ENCODE results near the gene PTPRD. TPM values are rescaled to one million over a fixed set of nuclear protein-coding genes. Genes with fewer than 3 reads are reported as not detected.

Gene PTPRD
- total RNA-seq, 1 experiment from 2014 or later = 79.4 TPM

- Histone ChIP-seq H3K4me1 (no peaks in the 10 kb centered on the region), H3K4me3 (no peak overlapping the region), H3K27ac (no peak overlapping the region), H3K27me3 (no peaks in the 10 kb centered on the region), H3K9me3 (replicated peaks) (no peaks in the 10 kb centered on the region), H3K36me3 (peaks cover 4% of the 10 kb centered on the region; the same call in 1 of the 2 replicates)
- DNase-seq = no peak
Measured at GRCh38 chr9:8474937-8475336, 2137.9 kb downstream of the PTPRD start.

GRCh38 chr9:8473244-8474020, 2139.4 kb downstream of the PTPRD start:
- Histone ChIP-seq H3K36me3 (peaks cover 4% of the 10 kb centered on the region; the same call in 1 of the 2 replicates), H3K27ac (no peak overlapping the region), H3K4me3 (no peak overlapping the region), H3K9me3 (replicated peaks) (no peaks in the 10 kb centered on the region), H3K27me3 (no peaks in the 10 kb centered on the region), H3K4me1 (no peaks in the 10 kb centered on the region)
- DNase-seq = no peak

- Histone ChIP-seq H3K4me3 (no peak overlapping the region), H3K4me1 (no peaks in the 10 kb centered on the region), H3K27me3 (no peaks in the 10 kb centered on the region), H3K36me3 (peaks cover 9% of the 10 kb centered on the region), H3K27ac (no peak overlapping the region), H3K9me3 (replicated peaks) (no peaks in the 10 kb centered on the region)
- DNase-seq = no peak
Measured at GRCh38 chr9:8468045-8468637, 2144.7 kb downstream of the PTPRD start.

- peaks cover 10% of the 10 kb centered on the region for H3K36me3 ChIP-seq
- no peak overlapping the region for H3K4me3 ChIP-seq
- no peaks in the 10 kb centered on the region for H3K4me1 ChIP-seq
- DNase-seq = no peak
- no peaks in the 10 kb centered on the region for H3K9me3 ChIP-seq (replicated peaks)
- no peaks in the 10 kb centered on the region for H3K27me3 ChIP-seq
- H3K27ac ChIP-seq = no peak overlapping the region
Measured at GRCh38 chr9:8457816-8458215, 2155.0 kb downstream of the PTPRD start.

- no peak overlapping the region for H3K4me3 ChIP-seq
- no peaks in the 10 kb centered on the region for H3K9me3 ChIP-seq (replicated peaks)
- H3K27me3 ChIP-seq = no peaks in the 10 kb centered on the region
- peaks cover 10% of the 10 kb centered on the region for H3K36me3 ChIP-seq
- H3K4me1 ChIP-seq = no peaks in the 10 kb centered on the region
- H3K27ac ChIP-seq = no peak overlapping the region
- DNase-seq = no peak
Measured at GRCh38 chr9:8457055-8457454, 2155.7 kb downstream of the PTPRD start.

GRCh38 chr9:8456344-8456743, 2156.5 kb downstream of the PTPRD start:
- no peak for DNase-seq
- Histone ChIP-seq H3K4me1 (no peaks in the 10 kb centered on the region), H3K27ac (no peak overlapping the region), H3K27me3 (no peaks in the 10 kb centered on the region), H3K36me3 (peaks cover 10% of the 10 kb centered on the region), H3K4me3 (no peak overlapping the region), H3K9me3 (replicated peaks) (no peaks in the 10 kb centered on the region)

- no peaks in the 10 kb centered on the region for H3K9me3 ChIP-seq (replicated peaks)
- H3K4me1 ChIP-seq = no peaks in the 10 kb centered on the region
- peaks cover 7% of the 10 kb centered on the region for H3K36me3 ChIP-seq
- no peaks in the 10 kb centered on the region for H3K27me3 ChIP-seq
- no peak overlapping the region for H3K4me3 ChIP-seq
- DNase-seq = no peak
- no peak overlapping the region for H3K27ac ChIP-seq
Measured at GRCh38 chr9:8450810-8451545, 2161.8 kb downstream of the PTPRD start.

GRCh38 chr9:8448226-8448625, 2164.6 kb downstream of the PTPRD start:
- H3K27ac ChIP-seq = no peak overlapping the region
- H3K27me3 ChIP-seq = no peaks in the 10 kb centered on the region
- DNase-seq = no peak
- H3K4me1 ChIP-seq = no peaks in the 10 kb centered on the region
- peaks cover 10% of the 10 kb centered on the region for H3K36me3 ChIP-seq
- no peak overlapping the region for H3K4me3 ChIP-seq
- no peaks in the 10 kb centered on the region for H3K9me3 ChIP-seq (replicated peaks)

GRCh38 chr9:8447601-8448000, 2165.2 kb downstream of the PTPRD start:
- Histone ChIP-seq H3K4me3 (no peak overlapping the region), H3K27me3 (no peaks in the 10 kb centered on the region), H3K36me3 (peaks cover 10% of the 10 kb centered on the region), H3K4me1 (no peaks in the 10 kb centered on the region), H3K27ac (no peak overlapping the region), H3K9me3 (replicated peaks) (no peaks in the 10 kb centered on the region)
- no peak for DNase-seq

GRCh38 chr9:8437876-8438275, 2174.9 kb downstream of the PTPRD start:
- H3K36me3 ChIP-seq = peaks cover 2% of the 10 kb centered on the region; the same call in 1 of the 2 replicates
- no peaks in the 10 kb centered on the region for H3K4me1 ChIP-seq
- H3K9me3 ChIP-seq (replicated peaks) = no peaks in the 10 kb centered on the region
- H3K4me3 ChIP-seq = no peak overlapping the region
- no peaks in the 10 kb centered on the region for H3K27me3 ChIP-seq
- peak in 1 of 2 experiments; percentile 2 for DNase-seq
- no peak overlapping the region for H3K27ac ChIP-seq

GRCh38 chr9:8437259-8437658, 2175.5 kb downstream of the PTPRD start:
- no peaks in the 10 kb centered on the region for H3K9me3 ChIP-seq (replicated peaks)
- H3K36me3 ChIP-seq = peaks cover 2% of the 10 kb centered on the region; the same call in 1 of the 2 replicates
- DNase-seq = no peak
- no peaks in the 10 kb centered on the region for H3K27me3 ChIP-seq
- no peaks in the 10 kb centered on the region for H3K4me1 ChIP-seq
- no peak overlapping the region for H3K27ac ChIP-seq
- no peak overlapping the region for H3K4me3 ChIP-seq

GRCh38 chr9:8436786-8437185, 2176.0 kb downstream of the PTPRD start:
- DNase-seq = no peak
- H3K4me1 ChIP-seq = no peaks in the 10 kb centered on the region
- no peak overlapping the region for H3K27ac ChIP-seq
- no peaks in the 10 kb centered on the region for H3K27me3 ChIP-seq
- H3K36me3 ChIP-seq = peaks cover 2% of the 10 kb centered on the region; the same call in 1 of the 2 replicates
- H3K9me3 ChIP-seq (replicated peaks) = no peaks in the 10 kb centered on the region
- no peak overlapping the region for H3K4me3 ChIP-seq

GRCh38 chr9:8434621-8435020, 2178.2 kb downstream of the PTPRD start:
- no peak overlapping the region for H3K27ac ChIP-seq
- no peaks in the 10 kb centered on the region for H3K4me1 ChIP-seq
- H3K36me3 ChIP-seq = 0 out of 2 replicates have a peak, but pooled peaks cover 2% of the 10 kb centered on the region
- no peaks in the 10 kb centered on the region for H3K27me3 ChIP-seq
- DNase-seq = no peak
- H3K4me3 ChIP-seq = no peak overlapping the region
- H3K9me3 ChIP-seq (replicated peaks) = no peaks in the 10 kb centered on the region

- Histone ChIP-seq H3K9me3 (replicated peaks) (no peaks in the 10 kb centered on the region), H3K36me3 (peaks cover 2% of the 10 kb centered on the region; the same call in 1 of the 2 replicates), H3K27ac (no peak overlapping the region), H3K4me3 (no peak overlapping the region), H3K4me1 (no peaks in the 10 kb centered on the region), H3K27me3 (no peaks in the 10 kb centered on the region)
- DNase-seq = no peak
Measured at GRCh38 chr9:8432224-8432623, 2180.6 kb downstream of the PTPRD start.

- no peak for DNase-seq
Measured at GRCh38 chr9:8431505-8431904, 2181.3 kb downstream of the PTPRD start.

More at GRCh38 chr9:8431505-8431904, 2181.3 kb downstream of the PTPRD start:
- Histone ChIP-seq H3K4me3 (no peak overlapping the region), H3K4me1 (no peaks in the 10 kb centered on the region), H3K9me3 (replicated peaks) (no peaks in the 10 kb centered on the region), H3K27ac (no peak overlapping the region), H3K36me3 (peaks cover 2% of the 10 kb centered on the region; the same call in 1 of the 2 replicates), H3K27me3 (no peaks in the 10 kb centered on the region)
